Neural cell (in vitro differentiated cells): Measurements from ENCODE around the gene RAP1GAP2. TPM values are rescaled to one million over a fixed set of nuclear protein-coding genes. Genes with fewer than 3 reads are reported as not detected.

ENCODE experiments used
- H2AFZ ChIP-seq: fragments of 200-600, 300-800 bp; sonication (generic), shearing (Covaris generic); 2 replicates; pipeline ENCODE4 v1.6.0; 2014; ENCODE audit warnings: low read depth, mild to moderate bottlenecking, antibody characterized with exemption, low read length, moderate library complexity
- H3F3A ChIP-seq: fragments of 200-600 bp; shearing (Covaris generic); 2 replicates; pipeline ENCODE4 v1.6.1; 2016; ENCODE audit warnings: mild to moderate bottlenecking, moderate library complexity, mixed read lengths, antibody characterized with exemption, low read length; ENCODE audit not compliant: insufficient read depth, poor library complexity, severe bottlenecking
- H3K27ac ChIP-seq: fragments of 200-600, 300-800 bp; sonication (generic), shearing (Covaris generic); 2 replicates; pipeline ENCODE4 v1.5.1; 2014; ENCODE audit warnings: mild to moderate bottlenecking, low read length, moderate library complexity
- H3K27me3 ChIP-seq: fragments of 300-800, 200-600 bp; sonication (generic), shearing (Covaris generic); 2 replicates; pipeline ENCODE4 v1.6.0; 2014; ENCODE audit warnings: mild to moderate bottlenecking, low read depth, low read length, moderate library complexity; ENCODE audit not compliant: insufficient read depth
- H3K36me3 ChIP-seq: fragments of 300-800, 200-600 bp; sonication (generic), shearing (Covaris generic); 2 replicates; pipeline ENCODE4 v1.5.1; 2014; ENCODE audit warnings: mild to moderate bottlenecking, antibody characterized with exemption, low read length, moderate library complexity; ENCODE audit not compliant: insufficient read depth
- H3K4me2 ChIP-seq: fragments of 300-800, 200-600 bp; sonication (generic), shearing (Covaris generic); 2 replicates; pipeline ENCODE4 v1.6.0; 2014; ENCODE audit warnings: mild to moderate bottlenecking, low read length
- H3K4me3 ChIP-seq: fragments of 300-800, 200-600 bp; sonication (generic), shearing (Covaris generic); 2 replicates; pipeline ENCODE4 v1.5.1; 2014; ENCODE audit warnings: mild to moderate bottlenecking, low read length, moderate library complexity
- H3K79me2 ChIP-seq: fragments of 200-600 bp; shearing (Covaris generic); replicated peaks from 2 replicates; pipeline ENCODE4 v1.6.0; 2014; ENCODE audit warnings: mild to moderate bottlenecking, low read length, moderate library complexity; ENCODE audit not compliant: insufficient read depth
- H3K9ac ChIP-seq: fragments of 300-800, 200-600 bp; sonication (generic), shearing (Covaris generic); 2 replicates; pipeline ENCODE4 v1.6.1; 2016; ENCODE audit warnings: mild to moderate bottlenecking, low read length, mixed read lengths
- H3K9me2 ChIP-seq: fragments of 200-600 bp; shearing (Covaris generic); 2 replicates; pipeline ENCODE4 v1.6.1; 2016; ENCODE audit warnings: mild to moderate bottlenecking, low read length, mixed read lengths; ENCODE audit not compliant: insufficient read depth
- H3K9me3 ChIP-seq: fragments of 200-600, 300-800 bp; sonication (generic), shearing (Covaris generic); 2 replicates; pipeline ENCODE4 v1.6.1; 2016; ENCODE audit warnings: mild to moderate bottlenecking, mixed run types, low read length, moderate library complexity, mixed read lengths
- H4K20me1 ChIP-seq: fragments of 200-600 bp; shearing (Covaris generic); 2 replicates; pipeline ENCODE4 v1.6.1; 2016; ENCODE audit warnings: mild to moderate bottlenecking, mixed run types; ENCODE audit not compliant: insufficient read depth
- CTCF ChIP-seq: fragments of 450-650 bp; IDR thresholded peaks from 2 replicates; pipeline ENCODE4 v1.5.1; 2014; ENCODE audit warnings: antibody characterized with exemption, mild to moderate bottlenecking, moderate library complexity; ENCODE audit not compliant: poor library complexity, severe bottlenecking
- EP300 ChIP-seq: fragments of 450-650 bp; conservative IDR thresholded peaks from 2 replicates; pipeline ENCODE4 v1.6.1; 2014; ENCODE audit warnings: antibody characterized with exemption, mild to moderate bottlenecking, moderate library complexity; ENCODE audit not compliant: poor library complexity, severe bottlenecking
- EZH2 ChIP-seq: fragments of 200-600, 300-800 bp; shearing (Covaris generic), sonication (generic); IDR thresholded peaks from 2 replicates; pipeline ENCODE4 v1.6.1; 2014; ENCODE audit warnings: antibody characterized with exemption, low read length, borderline replicate concordance, mild to moderate bottlenecking; ENCODE audit not compliant: insufficient read depth, poor library complexity, severe bottlenecking
- MXI1 ChIP-seq: fragments of 450-650 bp; conservative IDR thresholded peaks from 2 replicates; pipeline ENCODE4 v1.6.1; 2014; ENCODE audit warnings: antibody characterized with exemption, mild to moderate bottlenecking; ENCODE audit not compliant: poor library complexity, severe bottlenecking
- POLR2AphosphoS5 ChIP-seq: IDR thresholded peaks from 2 replicates; pipeline ENCODE4 v1.6.1; 2012
- RAD21 ChIP-seq: fragments of 450-650 bp; conservative IDR thresholded peaks from 2 replicates; pipeline ENCODE4 v1.6.1; 2014; ENCODE audit warnings: antibody characterized with exemption, mild to moderate bottlenecking, moderate library complexity
- SMC3 ChIP-seq: fragments of 450-650 bp; conservative IDR thresholded peaks from 2 replicates; pipeline ENCODE4 v1.6.1; 2014; ENCODE audit warnings: antibody characterized with exemption, mild to moderate bottlenecking, moderate library complexity; ENCODE audit not compliant: poor library complexity
- TAF1 ChIP-seq: IDR thresholded peaks from 2 replicates; pipeline ENCODE4 v1.6.1; 2012; ENCODE audit warnings: low read depth
- polyA plus RNA-seq: library from polyadenylated mRNA; depleted of rRNA; stranded (reverse); fragments of >200 nt; gene quantifications from 2 replicates; pipeline ENCODE4 v1.2.3, GENCODE V29; 2014
- TF ChIP-seq, protein P1 (sequence below): IDR thresholded peaks from 2 replicates; pipeline ENCODE4 v1.6.1; 2012; ENCODE audit warnings: borderline replicate concordance

RAP1GAP2 gene
- polyA plus RNA-seq, 1 donor from 2014 or later = 14.8 TPM

GRCh38 chr17:2874189-2874686 lies 78.0 kb downstream of the RAP1GAP2 start:
- Histone ChIP-seq H3K9ac (no peak overlapping the region), H3K27me3 (no peaks in the 10 kb centered on the region), H3K4me2 (no peak overlapping the region), H2AFZ (no peak overlapping the region), H4K20me1 (no peaks in the 10 kb centered on the region), H3F3A (no peaks in the 10 kb centered on the region), H3K4me3 (no peak overlapping the region), H3K9me2 (no peaks in the 10 kb centered on the region), H3K9me3 (no peaks in the 10 kb centered on the region), H3K36me3 (no peaks in the 10 kb centered on the region), H3K27ac (no peak overlapping the region), H3K79me2 (no peaks in the 10 kb centered on the region)
- TF ChIP-seq TAF1 (no peak), CTCF (no peak), EP300 (no peak), RAD21 (no peak), POLR2AphosphoS5 (no peak), EZH2 (no peak)
- TF ChIP-seq, protein P1, sequence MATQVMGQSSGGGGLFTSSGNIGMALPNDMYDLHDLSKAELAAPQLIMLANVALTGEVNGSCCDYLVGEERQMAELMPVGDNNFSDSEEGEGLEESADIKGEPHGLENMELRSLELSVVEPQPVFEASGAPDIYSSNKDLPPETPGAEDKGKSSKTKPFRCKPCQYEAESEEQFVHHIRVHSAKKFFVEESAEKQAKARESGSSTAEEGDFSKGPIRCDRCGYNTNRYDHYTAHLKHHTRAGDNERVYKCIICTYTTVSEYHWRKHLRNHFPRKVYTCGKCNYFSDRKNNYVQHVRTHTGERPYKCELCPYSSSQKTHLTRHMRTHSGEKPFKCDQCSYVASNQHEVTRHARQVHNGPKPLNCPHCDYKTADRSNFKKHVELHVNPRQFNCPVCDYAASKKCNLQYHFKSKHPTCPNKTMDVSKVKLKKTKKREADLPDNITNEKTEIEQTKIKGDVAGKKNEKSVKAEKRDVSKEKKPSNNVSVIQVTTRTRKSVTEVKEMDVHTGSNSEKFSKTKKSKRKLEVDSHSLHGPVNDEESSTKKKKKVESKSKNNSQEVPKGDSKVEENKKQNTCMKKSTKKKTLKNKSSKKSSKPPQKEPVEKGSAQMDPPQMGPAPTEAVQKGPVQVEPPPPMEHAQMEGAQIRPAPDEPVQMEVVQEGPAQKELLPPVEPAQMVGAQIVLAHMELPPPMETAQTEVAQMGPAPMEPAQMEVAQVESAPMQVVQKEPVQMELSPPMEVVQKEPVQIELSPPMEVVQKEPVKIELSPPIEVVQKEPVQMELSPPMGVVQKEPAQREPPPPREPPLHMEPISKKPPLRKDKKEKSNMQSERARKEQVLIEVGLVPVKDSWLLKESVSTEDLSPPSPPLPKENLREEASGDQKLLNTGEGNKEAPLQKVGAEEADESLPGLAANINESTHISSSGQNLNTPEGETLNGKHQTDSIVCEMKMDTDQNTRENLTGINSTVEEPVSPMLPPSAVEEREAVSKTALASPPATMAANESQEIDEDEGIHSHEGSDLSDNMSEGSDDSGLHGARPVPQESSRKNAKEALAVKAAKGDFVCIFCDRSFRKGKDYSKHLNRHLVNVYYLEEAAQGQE = no peak

GRCh38 chr17:2875608-2876007 lies 79.4 kb downstream of the RAP1GAP2 start:
- no peaks in the 10 kb centered on the region for H3K36me3 ChIP-seq
- no peak overlapping the region for H3K4me3 ChIP-seq
- no peaks in the 10 kb centered on the region for H3K9me2 ChIP-seq
- H3K9me3 ChIP-seq = no peaks in the 10 kb centered on the region
- no peak overlapping the region for H3K9ac ChIP-seq
- H2AFZ ChIP-seq = no peak overlapping the region
- H3K4me2 ChIP-seq = no peak overlapping the region
- no peaks in the 10 kb centered on the region for H3F3A ChIP-seq
- H4K20me1 ChIP-seq = no peaks in the 10 kb centered on the region
- H3K27ac ChIP-seq = no peak overlapping the region
- no peaks in the 10 kb centered on the region for H3K27me3 ChIP-seq
- no peak for TF ChIP-seq MXI1
- no peak for TF ChIP-seq RAD21
- TF ChIP-seq EZH2 = no peak
- no peak for TF ChIP-seq POLR2AphosphoS5
- no peak for TF ChIP-seq EP300
- no peak for TF ChIP-seq CTCF
- TF ChIP-seq TAF1 = no peak
- no peak for TF ChIP-seq SMC3
- TF ChIP-seq, protein P1 = no peak
- H3K79me2 ChIP-seq = no peaks in the 10 kb centered on the region
